GM18519 (cell line): ENCODE data around the gene RNF141.

Experiments used
- ATAC-seq: cut with Tn5 transposase; IDR thresholded peaks from one replicate; pipeline ENCODE4 v1.9.1; 2021; ENCODE audit warnings: mild to moderate bottlenecking, moderate library complexity; ENCODE audit not compliant: unreplicated experiment, low FRiP score

RNF141 gene

GRCh38 chr11:10561947-10562346 is 21.0 kb upstream of the RNF141 start:
- no peak for ATAC-seq

- no peak for ATAC-seq
These were observed 20.2 kb upstream of the RNF141 start for GRCh38 chr11:10561043-10561818.

GRCh38 chr11:10558288-10558687 is 17.3 kb upstream of the RNF141 start:
- ATAC-seq: no peak

GRCh38 chr11:10556590-10556989 is 15.6 kb upstream of the RNF141 start:
- no peak for ATAC-seq

GRCh38 chr11:10551845-10552352 is 10.9 kb upstream of the RNF141 start:
- no peak for ATAC-seq

GRCh38 chr11:10551290-10551592 is 10.3 kb upstream of the RNF141 start:
- ATAC-seq: no peak

GRCh38 chr11:10550503-10551289 is 9.7 kb upstream of the RNF141 start:
- ATAC-seq: no peak

GRCh38 chr11:10544491-10545465 is 3.8 kb upstream of the RNF141 start:
- ATAC-seq: no peak

- ATAC-seq: no peak
These were observed 2.8 kb upstream of the RNF141 start for GRCh38 chr11:10543782-10544181.

- no peak for ATAC-seq
These were observed 1.8 kb upstream of the RNF141 start for GRCh38 chr11:10542776-10543175.

- no peak for ATAC-seq
These were observed 559 bp upstream of the RNF141 start for GRCh38 chr11:10541561-10541930.

- ATAC-seq: no peak
These were observed 457 bp downstream of the RNF141 start for GRCh38 chr11:10540546-10540914.

GRCh38 chr11:10539339-10539738 is 1.6 kb downstream of the RNF141 start:
- ATAC-seq: no peak

- ATAC-seq: no peak
These were observed 2.1 kb downstream of the RNF141 start for GRCh38 chr11:10538924-10539323.

- no peak for ATAC-seq
These were observed 3.4 kb downstream of the RNF141 start for GRCh38 chr11:10537600-10537999.

GRCh38 chr11:10534316-10534715 is 6.7 kb downstream of the RNF141 start:
- ATAC-seq: no peak

GRCh38 chr11:10533323-10533722 is 7.7 kb downstream of the RNF141 start:
- ATAC-seq: no peak

GRCh38 chr11:10532526-10532925 is 8.5 kb downstream of the RNF141 start:
- ATAC-seq: no peak

GRCh38 chr11:10529279-10529678 is 11.7 kb downstream of the RNF141 start:
- ATAC-seq: no peak

- no peak for ATAC-seq
These were observed 12.9 kb downstream of the RNF141 start for GRCh38 chr11:10528121-10528520.
